Germinal center (tissue), 1 donor: ENCODE data around the gene FADS3.

ENCODE experiments used
- DNase-seq: peaks from one replicate; pipeline ENCODE4 v3.0.0; 2012; ENCODE audit warnings: mixed read lengths, low spot score

The FADS3 gene

DNA sequence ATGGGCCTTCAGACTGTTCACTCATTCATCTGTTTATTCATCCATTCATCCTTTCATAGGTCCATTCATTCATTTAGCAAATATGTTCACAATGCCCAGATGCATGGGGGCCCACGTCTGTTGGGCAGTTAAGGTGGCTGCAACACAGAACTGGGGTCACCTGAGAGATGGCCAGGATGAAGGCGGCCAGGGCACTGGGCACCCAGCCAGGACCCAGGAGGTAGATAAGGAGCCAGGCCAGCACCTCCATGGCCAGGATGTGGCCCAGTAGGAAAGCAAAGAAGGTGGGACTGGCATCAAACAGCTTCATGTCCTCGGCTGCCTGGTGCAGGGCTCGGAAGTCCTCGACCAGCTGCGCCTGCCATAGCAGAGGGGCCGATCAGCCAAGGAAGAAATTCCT lies 12.2 kb downstream of the FADS3 start:
- no peak for DNase-seq

DNA sequence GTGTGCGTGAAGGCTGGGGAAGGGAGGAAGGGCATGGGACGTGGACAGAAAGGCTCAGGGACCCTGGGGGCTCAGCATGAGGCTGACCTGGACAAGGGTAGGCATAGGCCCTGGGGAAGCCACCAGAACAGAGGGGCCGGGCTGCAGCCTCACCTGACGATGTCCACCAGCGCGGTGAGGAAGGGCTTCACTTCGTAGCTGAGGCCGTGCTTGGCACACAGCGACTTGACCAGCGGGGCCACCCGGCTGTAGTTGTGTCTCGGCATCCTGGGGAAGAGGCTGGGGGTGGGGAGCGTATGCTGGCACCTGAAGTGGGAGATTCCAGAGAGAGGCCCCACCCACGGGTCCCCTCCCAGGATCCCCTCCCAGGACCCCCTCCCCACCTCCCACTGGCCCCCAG lies 15.6 kb downstream of the FADS3 start:
- DNase-seq = no peak

DNA sequence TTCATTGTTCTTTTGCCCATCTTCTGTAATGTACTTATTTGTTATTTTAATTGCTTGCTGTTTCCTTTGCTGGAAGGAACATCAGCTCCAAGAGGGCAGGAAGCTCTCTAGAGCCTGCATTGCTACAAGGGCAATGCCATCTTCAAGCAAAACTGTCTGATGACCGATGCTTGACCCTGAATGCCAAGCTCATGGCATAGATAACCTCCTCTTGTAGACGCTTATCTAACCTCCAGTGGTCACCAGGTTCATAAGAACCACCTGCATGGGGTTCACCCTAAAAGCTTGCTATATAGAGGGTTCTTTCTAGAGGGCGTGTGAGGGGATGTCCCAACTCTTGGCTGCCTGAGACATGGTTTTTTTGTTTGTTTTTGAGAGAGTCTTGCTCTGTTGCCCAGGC lies 16.5 kb downstream of the FADS3 start:
- no peak for DNase-seq

DNA sequence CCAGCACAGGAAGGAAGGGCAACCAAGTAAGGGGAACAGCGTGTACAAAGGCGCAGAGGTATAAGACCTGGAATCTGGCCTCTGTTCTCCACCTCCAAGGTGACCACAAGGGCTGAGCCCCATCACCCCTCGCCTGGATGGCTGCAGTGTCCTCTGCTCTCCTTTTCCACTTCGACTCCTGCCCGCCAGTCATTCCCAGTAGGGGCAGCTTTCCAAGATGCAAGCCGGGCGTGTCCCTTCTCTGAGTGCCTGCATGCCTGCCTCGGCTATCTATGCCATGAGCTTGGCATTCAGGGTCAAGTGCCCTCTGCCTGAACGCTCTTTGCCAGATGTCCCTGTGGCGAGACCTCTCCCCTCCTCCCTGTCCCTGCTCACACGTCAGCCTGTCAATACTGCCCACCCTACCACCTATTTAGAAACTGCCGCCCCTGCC lies 17.0 kb downstream of the FADS3 start:
- no peak for DNase-seq

DNA sequence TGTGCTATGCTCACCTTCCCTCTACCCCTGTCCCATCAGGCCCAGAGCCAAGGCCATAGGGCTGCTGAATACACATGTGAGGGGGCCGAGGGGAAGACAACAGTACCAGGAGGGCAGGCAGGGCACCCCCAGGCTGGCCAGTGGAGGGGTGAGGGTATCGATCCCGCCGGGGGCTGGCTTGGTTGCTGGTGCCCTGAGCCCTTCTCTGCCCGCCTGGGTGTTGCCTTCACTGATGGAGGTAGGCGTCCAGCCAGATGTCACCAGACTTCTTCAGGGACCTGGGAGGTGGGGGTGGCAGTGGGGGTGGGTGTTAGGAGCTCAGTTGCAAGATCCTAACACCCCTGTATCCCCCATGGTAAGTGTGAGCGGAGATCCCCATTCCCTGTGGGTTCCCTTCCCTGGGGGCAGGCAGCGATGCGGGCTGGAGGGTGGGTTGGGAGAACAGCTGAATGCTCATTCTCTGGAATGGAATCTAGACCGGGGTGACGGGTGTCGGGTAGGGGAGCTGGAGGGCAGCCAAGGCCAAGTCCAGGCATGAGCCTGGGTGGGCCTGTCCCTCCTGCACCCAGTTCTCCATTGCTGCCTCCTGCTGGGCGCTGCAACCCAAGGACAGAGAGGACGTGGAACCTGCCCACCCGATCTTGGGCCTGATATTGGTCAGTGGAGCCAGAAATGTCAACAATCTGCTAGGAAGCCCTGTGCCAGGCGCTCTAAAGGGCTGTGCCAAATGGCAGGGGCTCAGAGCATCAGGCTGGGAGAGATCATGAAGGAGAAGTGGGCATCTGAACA lies 17.6 kb downstream of the FADS3 start:
- DNase-seq = no peak

DNA sequence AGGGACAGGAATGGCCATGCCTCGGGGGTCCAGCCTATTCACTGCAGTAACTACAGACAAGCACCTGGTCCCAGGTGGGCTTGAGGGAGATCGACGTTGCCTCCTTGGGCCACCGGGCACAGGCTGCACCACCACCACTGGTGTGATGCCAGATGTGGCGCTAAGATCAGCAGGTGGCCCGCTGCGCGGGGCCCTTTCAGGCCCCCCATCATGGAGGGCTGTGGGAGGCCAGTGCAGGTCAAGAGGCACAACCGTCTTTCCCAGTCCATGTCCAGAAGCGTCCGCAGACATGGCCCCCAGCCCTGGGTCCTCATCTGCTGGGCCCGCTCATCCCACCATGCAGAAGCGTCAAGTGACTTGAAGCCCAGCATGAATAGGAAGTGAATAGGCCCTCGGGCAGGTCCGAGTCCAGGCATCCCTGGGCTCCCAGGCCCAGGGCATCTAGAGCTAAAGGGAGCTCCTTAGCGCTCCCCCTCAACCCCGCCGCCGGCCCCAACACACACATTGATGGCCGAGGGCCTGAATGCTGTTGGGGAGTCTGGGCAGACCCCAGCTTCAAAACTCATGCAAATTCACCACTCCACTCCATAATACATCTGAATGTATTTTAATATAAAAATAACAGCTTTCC lies 18.3 kb downstream of the FADS3 start:
- no peak for DNase-seq

DNA sequence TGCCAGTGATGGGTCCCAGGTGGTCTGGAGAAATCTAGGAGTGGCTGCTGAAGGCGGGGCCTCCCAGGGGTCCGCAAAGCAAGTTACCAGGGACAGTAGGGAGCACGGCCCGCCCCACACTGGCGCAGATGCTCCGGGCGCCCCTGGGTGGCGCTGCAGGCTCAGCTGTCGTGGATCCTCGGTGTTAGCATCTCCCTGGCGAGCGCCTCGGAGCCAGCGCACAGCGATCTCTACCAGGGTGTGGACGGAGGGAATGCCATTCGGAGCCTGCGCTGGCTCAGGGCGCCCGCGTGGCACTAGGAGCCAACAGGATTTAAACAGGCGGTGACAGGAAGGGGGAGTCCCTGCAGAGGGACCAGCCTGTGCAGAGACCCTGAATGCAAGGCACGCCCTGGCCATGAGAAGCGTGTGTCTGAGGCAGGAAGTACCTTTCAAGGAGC lies 20.2 kb downstream of the FADS3 start:
- peak; percentile 86 for DNase-seq

DNA sequence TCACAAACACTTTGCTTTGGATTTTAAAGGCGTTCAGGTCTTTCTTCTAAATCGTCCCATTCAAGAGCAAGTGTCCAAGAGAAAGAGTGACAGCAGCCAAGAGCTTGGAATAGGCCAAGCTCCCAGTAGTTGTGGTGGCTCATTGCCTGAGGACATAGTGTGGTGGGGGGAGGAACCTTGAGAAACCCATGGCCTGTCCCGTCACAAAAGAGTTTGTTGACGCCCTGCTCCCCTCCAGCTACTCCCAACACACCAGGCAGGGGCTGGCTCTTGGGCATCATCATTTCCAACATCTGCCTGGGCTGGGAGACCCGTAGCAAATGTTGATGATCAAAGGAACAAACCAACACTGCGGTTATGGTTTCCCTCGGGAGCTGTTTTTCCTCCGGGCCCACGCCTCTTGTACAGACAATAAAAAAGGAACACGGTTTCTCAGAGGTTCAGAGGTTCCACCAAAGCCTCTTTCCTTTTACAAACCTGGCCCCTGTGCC lies 20.8 kb downstream of the FADS3 start:
- DNase-seq = no peak

DNA sequence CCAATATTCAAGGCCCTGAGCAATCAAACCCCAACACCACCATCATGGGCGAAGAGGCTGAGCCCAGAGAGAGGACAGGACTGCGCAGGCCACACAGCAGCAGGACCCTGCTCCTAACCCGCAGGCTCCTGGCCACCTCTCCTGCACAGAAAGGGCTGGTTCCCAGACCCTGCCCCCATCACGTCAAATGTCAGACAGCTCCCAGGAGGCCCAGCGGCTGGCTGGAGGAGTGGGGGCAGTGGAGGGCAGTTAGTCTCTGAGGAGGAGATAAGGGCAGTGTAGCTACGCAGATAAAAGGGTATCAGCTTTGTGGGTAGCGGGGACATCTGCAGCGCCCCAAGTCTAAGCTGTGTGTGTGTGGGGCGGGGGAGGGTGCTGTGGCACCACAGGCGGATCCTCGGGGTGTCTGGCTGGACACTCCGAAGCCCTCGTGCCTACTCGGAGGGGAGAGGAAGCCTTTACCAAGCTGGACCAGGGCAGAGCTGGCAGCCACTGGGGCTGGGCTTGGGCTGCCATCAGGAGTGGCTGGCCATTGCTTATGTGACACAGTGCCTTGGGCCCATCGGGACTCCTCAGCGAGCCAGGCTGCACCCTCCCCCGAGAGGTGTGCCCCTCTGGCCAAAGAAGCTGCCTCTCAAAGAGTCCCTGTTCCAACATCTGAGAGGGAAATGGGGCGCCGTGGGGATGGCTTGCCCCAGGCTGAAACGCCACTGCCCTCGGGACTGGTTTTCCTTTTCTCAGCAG lies 21.5 kb downstream of the FADS3 start:
- DNase-seq = no peak

DNA sequence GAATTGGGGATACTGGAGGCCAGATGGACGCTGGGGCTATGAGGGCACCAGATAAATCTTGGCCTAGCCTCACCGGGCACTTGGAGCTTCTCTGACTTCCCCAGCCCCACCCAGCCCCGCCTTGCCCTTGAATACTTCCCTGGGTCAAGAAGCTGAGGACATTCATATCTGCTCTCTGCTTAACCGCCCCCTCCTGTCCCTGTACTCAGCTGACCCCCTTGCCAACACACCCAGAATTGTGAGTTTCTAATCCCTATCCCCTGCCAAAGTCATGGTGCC lies 22.0 kb downstream of the FADS3 start:
- no peak for DNase-seq

DNA sequence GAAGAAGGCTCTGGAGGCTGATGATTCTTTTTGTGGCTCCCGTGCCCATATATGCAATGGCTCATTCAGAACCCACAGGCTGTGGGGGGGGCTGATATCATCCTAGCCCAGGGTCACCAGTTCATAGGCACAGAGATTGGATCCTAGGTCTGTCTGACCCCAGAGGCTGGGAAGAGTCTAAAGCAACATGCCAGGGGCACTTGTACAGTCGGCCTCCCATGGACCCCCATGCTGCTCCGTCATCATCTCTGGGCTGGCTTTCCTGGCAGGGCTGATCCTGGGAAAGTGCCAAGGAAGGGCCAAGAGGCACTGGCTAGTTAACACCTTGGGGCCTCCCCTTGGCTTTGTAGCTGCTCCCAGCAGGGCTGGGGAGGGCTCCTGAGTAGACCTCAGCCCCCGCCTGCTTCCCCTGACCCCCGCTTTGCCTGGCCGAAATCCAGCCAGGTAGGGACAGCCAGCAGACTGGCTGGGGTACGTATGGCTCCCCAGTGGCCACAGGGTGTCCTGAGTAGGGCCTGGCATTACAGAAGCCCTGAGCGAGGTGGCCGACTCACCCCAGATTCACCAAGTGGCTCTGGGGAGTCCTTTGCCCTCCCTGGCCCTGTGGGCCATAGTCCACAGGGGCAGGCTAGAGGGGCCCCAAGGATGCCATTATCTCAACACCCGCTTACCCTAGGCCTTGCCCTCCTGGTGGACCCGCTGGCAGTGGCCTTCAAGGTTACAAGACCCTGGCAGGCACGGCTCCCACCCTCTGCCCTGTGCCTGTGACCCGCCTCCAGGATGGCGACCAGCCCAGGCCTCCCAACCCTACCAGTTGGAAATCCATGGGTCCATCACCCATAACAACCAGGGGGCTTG lies 22.5 kb downstream of the FADS3 start:
- DNase-seq = no peak

DNA sequence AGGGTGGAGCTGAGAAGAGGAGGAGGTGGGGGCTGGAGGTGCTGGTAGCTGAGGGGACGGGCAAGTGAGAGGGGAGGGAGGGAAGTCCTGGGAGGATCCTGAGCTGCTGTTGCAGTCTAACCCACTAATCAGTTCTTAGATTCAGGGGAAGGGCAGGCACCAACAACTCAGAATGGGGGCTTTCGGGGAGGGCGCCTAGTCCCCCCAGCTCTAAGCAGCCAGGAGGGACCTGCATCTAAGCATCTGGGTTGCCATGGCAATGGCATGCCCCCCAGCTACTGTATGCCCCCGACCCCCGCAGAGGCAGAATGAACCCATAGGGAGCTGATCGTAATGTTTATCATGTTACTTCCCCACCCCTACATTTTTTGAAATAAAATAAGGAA lies 24.4 kb downstream of the FADS3 start:
- no peak for DNase-seq

DNA sequence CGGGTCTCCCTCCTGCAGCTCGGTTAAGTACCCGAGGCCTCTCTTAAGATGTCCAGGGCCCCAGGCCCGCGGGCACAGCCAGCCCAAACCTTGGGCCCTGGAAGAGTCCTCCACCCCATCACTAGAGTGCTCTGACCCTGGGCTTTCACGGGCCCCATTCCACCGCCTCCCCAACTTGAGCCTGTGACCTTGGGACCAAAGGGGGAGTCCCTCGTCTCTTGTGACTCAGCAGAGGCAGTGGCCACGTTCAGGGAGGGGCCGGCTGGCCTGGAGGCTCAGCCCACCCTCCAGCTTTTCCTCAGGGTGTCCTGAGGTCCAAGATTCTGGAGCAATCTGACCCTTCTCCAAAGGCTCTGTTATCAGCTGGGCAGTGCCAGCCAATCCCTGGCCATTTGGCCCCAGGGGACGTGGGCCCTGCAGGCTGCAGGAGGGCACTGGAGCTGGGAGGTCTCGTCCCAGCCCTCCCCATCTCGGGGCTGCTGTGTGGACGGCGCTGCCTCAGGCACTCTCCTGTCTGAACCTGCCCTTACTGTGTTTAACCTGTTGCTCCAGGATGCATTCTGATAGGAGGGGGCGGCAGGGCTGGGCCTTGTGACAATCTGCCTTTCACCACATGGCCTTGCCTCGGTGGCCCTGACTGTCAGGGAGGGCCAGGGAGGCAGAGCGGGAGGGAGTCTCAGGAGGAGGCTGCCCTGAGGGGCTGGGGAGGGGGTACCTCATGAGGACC lies 25.0 kb downstream of the FADS3 start:
- DNase-seq = no peak

DNA sequence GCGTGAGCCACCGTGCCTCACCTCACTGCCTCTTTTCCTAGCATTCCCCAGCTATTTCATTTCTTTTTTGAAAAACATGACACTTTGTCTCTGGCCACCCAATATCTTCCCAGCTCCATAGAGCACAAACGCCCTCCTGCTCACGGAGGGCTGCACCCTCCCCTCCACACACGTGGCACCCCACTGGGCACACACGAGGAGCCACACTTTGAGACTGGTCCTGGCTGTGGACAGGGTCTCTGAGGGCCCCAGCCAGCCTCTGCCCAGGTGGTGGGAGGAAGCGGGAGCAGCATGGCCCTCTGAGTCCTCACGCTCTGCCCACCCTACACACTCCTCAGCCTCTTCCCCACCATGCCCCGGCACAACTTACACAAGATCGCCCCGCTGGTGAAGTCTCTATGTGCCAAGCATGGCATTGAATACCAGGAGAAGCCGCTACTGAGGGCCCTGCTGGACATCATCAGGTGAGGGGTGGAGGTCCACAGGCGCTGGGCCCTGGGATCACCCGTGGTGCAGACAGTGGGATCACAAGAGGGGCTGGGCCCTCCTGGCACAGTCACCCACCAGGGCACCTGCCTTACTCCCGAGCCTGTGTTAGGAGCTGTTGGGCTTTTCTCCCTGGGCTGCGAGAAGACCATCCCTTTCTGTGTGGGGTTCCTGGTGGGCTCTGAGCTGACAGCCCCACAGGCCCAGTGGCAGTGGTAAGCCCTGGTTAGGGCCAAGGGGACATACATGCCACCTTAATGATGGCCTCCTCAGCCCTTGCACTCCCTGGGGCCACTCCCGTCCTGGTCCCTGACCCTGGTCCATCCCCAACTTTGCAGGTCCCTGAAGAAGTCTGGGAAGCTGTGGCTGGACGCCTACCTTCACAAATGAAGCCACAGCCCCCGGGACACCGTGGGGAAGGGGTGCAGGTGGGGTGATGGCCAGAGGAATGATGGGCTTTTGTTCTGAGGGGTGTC lies 26.2 kb downstream of the FADS3 start:
- DNase-seq = no peak

DNA sequence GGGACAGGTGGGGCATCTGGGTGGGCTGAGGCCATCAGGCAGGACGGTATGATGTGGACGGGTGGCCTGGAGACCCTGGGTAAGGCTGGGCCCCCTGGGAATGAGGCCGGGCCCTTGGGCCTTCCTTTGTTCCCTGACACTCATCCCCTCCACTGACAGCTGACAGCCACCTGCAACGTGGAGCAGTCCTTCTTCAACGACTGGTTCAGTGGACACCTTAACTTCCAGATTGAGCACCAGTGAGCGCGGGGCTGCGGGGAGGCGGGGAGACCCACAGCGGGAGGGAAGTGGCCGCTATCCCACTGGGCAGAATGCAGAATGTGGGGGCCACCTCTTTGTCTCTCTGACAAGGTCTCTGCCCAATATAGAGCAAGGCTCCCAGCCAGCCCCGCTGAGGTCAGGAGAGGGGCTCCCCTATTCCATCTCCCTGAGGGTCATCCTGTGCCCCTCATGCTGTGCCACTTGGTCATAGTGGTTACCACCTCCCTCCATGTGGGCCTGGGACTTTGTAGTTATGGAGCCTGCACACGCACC lies 27.7 kb downstream of the FADS3 start:
- no peak for DNase-seq

DNA sequence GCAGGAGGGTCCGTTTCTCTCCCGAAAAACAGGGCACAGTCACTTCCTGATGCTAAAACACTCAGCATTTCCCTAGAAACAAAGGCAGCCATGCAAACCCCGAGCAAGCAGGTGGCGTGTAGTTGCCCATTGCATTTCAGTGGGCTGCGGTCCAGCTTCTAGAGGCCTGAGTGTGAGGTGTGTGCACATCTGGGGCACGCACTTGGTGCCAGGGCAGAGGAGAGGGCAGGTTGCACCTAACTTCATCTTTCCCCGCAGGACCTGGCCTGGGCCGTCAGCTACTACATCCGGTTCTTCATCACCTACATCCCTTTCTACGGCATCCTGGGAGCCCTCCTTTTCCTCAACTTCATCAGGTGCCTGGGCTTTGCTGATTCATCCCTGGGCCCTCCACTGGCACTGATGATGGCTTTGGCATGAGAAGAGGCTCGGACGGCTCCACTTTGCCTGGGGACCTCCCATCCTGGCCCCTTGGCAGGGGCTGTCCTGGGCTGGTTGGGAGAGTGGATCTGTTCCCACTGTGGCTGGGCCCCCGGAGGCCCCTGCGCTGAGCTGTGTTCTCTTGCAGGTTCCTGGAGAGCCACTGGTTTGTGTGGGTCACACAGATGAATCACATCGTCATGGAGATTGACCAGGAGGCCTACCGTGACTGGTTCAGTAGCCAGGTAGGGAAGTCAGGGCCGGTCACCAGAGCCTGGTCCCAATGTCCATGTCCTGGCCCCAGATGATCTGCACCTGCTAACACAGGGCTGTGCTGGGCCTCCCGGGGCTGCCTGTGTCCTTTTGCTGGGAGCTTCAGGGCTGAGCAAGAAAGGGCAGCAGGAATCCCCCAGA lies 28.4 kb downstream of the FADS3 start:
- no peak for DNase-seq

DNA sequence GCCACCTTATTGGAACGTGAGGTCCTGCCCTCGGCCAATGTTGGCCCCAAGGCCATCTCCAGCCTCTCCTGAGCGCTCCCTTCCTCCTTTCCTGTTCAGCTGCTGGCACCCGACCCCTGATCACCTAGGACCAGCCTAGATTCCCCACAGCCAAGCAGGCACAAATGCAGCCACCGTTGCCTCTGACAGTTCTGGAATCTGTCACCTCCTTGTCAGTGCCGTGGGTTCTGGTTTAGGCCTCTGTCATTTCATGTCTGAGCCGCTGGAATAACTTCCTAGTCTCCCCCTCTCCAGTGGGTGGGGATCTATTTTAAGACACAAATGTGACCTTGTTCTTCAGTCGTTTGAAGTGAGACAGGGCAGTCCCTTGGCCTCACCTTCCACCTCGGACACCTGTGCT lies 29.7 kb downstream of the FADS3 start:
- DNase-seq = no peak

DNA sequence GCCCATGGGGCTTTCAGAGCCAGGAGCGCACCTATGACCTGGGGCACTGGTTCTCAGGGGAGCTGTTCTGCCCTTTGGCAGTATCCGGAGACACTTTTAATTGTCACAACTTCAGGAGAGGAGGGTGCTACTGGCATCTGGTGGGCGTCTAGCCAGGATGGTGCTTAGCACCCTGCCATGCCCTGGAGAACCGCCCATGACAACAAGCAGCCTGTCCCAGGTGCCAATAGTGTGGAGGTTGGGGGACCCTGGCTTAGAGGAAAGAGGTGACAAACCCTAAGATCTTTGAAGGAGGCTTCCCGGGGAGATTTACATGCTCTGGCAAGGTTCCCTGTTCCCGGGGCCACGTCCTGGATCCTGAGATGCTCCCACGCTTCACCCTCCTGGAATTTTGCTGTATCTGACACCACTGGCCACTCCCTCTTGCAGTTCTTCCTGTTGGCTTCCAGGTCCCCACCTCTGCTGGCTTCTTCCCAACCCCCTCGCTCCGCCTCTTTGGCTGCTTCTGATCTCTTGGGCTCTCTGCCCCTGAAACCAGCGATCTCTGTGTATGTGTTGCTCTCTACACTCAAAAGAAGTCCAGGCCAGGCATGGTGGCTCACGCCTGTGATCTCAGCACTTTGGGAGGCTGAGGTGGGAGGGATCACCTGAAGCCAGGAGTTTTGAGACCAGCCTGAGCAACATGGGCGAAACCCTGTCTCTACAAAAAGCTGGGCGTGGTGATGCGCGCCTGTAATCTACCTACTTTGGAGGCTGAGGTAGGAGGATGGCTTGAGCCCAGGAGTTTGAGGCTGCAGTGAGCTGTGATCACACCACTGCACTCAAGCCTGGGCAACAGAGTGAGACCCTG lies 31.1 kb downstream of the FADS3 start:
- no peak for DNase-seq
